ENCODE results near the gene MCUR1. TPM values are rescaled to one million over a fixed set of nuclear protein-coding genes. Genes with fewer than 3 reads are reported as not detected.

The MCUR1 gene
- total and polyA plus RNA-seq, 2 of the 13 experiments (the other 11 are each of a cell fraction or from before 2014, with no cell fraction given): 8.0 to 29.6 TPM

GRCh38 chr6:13859871-13860555 is 45.7 kb upstream of the MCUR1 start:
- in situ Hi-C loops (cut with HindIII; ENCODE audit: extremely low pct_ligation_motif_present, low pct_unique_long_range_greater_than_20kb) (no loop called here), intact Hi-C loops (cut with micrococcal nuclease; ENCODE audit: unreplicated experiment) (no loop called here)
- H3K27me3 ChIP-seq (ENCODE audit: control insufficient read depth in 1 of 2, insufficient read depth in 2 of 2, low read length in 2 of 2): no peaks in the 10 kb centered on the region
- WGBS (ENCODE audit: low lambda C conversion rate): 78% methylated on average over 54 of the region's 66 CpGs
- TF ChIP-seq ZNF768 (CRISPR knock-in tag; IDR thresholded peaks at IDR 0.05): peak; percentile 13; the same call in 1 of the 2 replicates
- TF ChIP-seq MYC (CRISPR knock-in tag; IDR thresholded peaks at IDR 0.05; ENCODE audit: borderline replicate concordance): no peak
- peaks cover 13% of the 10 kb centered on the region for H3K4me1 ChIP-seq (ENCODE audit: insufficient read depth, low read length)
- H3K4me2 ChIP-seq (ENCODE audit: low read depth, low read length): no peak overlapping the region
- FAIRE-seq (no peak), ATAC-seq (no peak), DNase-seq (ENCODE audit: low spot score) (no peak)
- H3K4me3 ChIP-seq (replicated peaks in 1 of 3; ENCODE audit: insufficient read depth in 1 of 3, low read depth in 2 of 3, low read length in 3 of 3): no peak overlapping the region
- BruUV-seq (replicated peaks): no TSS peak
- no peaks in the 10 kb centered on the region for H3K79me2 ChIP-seq (ENCODE audit: insufficient read depth, low read length)
- POLR2A ChIA-PET: no interaction called here
- no peak overlapping the region for H2AFZ ChIP-seq (ENCODE audit: low read length)
- H3K9ac ChIP-seq (ENCODE audit: insufficient read depth, low read depth, low read length): no peak overlapping the region
- H4K20me1 ChIP-seq (ENCODE audit: insufficient read depth, low read length): no peaks in the 10 kb centered on the region
- H3K36me3 ChIP-seq (replicated peaks in 1 of 2; ENCODE audit: control insufficient read depth in 1 of 2, insufficient read depth in 2 of 2, low read length in 2 of 2): no peaks in the 10 kb centered on the region
- H3K27ac ChIP-seq (ENCODE audit: extremely low read length, insufficient read depth, low read length): no peak overlapping the region
- H3K9me3 ChIP-seq (ENCODE audit: low read length): no peaks in the 10 kb centered on the region
- CTCF ChIA-PET (ENCODE audit: low intra/inter-chr PET ratio, low total read pairs): no interaction called here

GRCh38 chr6:13854716-13855250 is 40.4 kb upstream of the MCUR1 start:
- Histone ChIP-seq H3K4me3 (replicated peaks in 1 of 3; ENCODE audit: insufficient read depth in 1 of 3, low read depth in 2 of 3, low read length in 3 of 3) (no peak overlapping the region), H3K79me2 (ENCODE audit: insufficient read depth, low read length) (no peaks in the 10 kb centered on the region), H2AFZ (ENCODE audit: low read length) (no peak overlapping the region), H3K27ac (ENCODE audit: extremely low read length, insufficient read depth, low read length) (no peak overlapping the region), H3K9ac (ENCODE audit: insufficient read depth, low read depth, low read length) (no peak overlapping the region), H4K20me1 (ENCODE audit: insufficient read depth, low read length) (no peaks in the 10 kb centered on the region), H3K9me3 (ENCODE audit: low read length) (no peaks in the 10 kb centered on the region), H3K4me1 (ENCODE audit: insufficient read depth, low read length) (no peaks in the 10 kb centered on the region), H3K4me2 (ENCODE audit: low read depth, low read length) (no peak overlapping the region), H3K27me3 (ENCODE audit: control insufficient read depth in 1 of 2, insufficient read depth in 2 of 2, low read length in 2 of 2) (peaks cover 0 to 3% of the 10 kb centered on the region in 2 experiments; a peak in 2 of 5 replicates), H3K36me3 (replicated peaks in 1 of 2; ENCODE audit: control insufficient read depth in 1 of 2, insufficient read depth in 2 of 2, low read length in 2 of 2) (no peaks in the 10 kb centered on the region)
- ChIA-PET POLR2A (no interaction called here), CTCF (ENCODE audit: low intra/inter-chr PET ratio, low total read pairs) (no interaction called here)
- no TSS peak for BruUV-seq (replicated peaks)
- no peak for TF ChIP-seq ZNF75D (CRISPR knock-in tag; IDR thresholded peaks at IDR 0.05; ENCODE audit: borderline replicate concordance)
- TF ChIP-seq EZH2 (conservative IDR thresholded peaks at IDR 0.05; ENCODE audit: low read depth, low read length): no peak
- TF ChIP-seq ZNF317 (CRISPR knock-in tag; IDR thresholded peaks at IDR 0.05): no peak
- TF ChIP-seq ZBTB38 (CRISPR knock-in tag; IDR thresholded peaks at IDR 0.05): no peak
- TF ChIP-seq MED13 (CRISPR knock-in tag; IDR thresholded peaks at IDR 0.05): no peak
- TF ChIP-seq SETDB1 (CRISPR knock-in tag; IDR thresholded peaks at IDR 0.05; ENCODE audit: borderline replicate concordance): no peak
- TF ChIP-seq ZNF737 (CRISPR knock-in tag; IDR thresholded peaks at IDR 0.05; ENCODE audit: borderline replicate concordance): no peak
- TF ChIP-seq ZNF768 (CRISPR knock-in tag; IDR thresholded peaks at IDR 0.05): no peak
- no peak for TF ChIP-seq FOSL2 (CRISPR knock-in tag; IDR thresholded peaks at IDR 0.05)
- no peak for TF ChIP-seq SP1 (IDR thresholded peaks at IDR 0.05)
- no peak for TF ChIP-seq SP1 (CRISPR knock-in tag; IDR thresholded peaks at IDR 0.05)
- TF ChIP-seq MXD4 (CRISPR knock-in tag; IDR thresholded peaks at IDR 0.05): no peak
- TF ChIP-seq ZNF17 (CRISPR knock-in tag; IDR thresholded peaks at IDR 0.05): no peak
- no peak for TF ChIP-seq PAF1 (CRISPR knock-in tag; IDR thresholded peaks at IDR 0.05)
- TF ChIP-seq FIP1L1 (IDR thresholded peaks at IDR 0.05; ENCODE audit: borderline replicate concordance, insufficient read depth, low read depth, low read length): no peak
- TF ChIP-seq MEIS1 (CRISPR knock-in tag; IDR thresholded peaks at IDR 0.05; ENCODE audit: borderline replicate concordance): no peak
- ATAC-seq (peak; percentile 50; the same call in 2 of the 3 replicates), DNase-seq (ENCODE audit: low spot score) (no peak), FAIRE-seq (no peak)
- intact Hi-C loops (cut with micrococcal nuclease; ENCODE audit: unreplicated experiment): no loop called here
- in situ Hi-C loops (cut with HindIII; ENCODE audit: extremely low pct_ligation_motif_present, low pct_unique_long_range_greater_than_20kb): no loop called here
- 83% methylated on average over 20 of the region's 34 CpGs for whole genome bisulfite sequencing (ENCODE audit: low lambda C conversion rate)

All from HepG2 (cell line).